HG02840 (cell line): ENCODE measurements around the gene UNC79.

ENCODE experiments used
- ATAC-seq: cut with Tn5 transposase; IDR thresholded peaks from one replicate; pipeline ENCODE4 v1.9.1; 2021; ENCODE audit warnings: mild to moderate bottlenecking, moderate library complexity, moderate number of reproducible peaks; ENCODE audit not compliant: unreplicated experiment, low FRiP score

UNC79 gene

GRCh38 chr14:93702946-93703345 lies 272.2 kb downstream of the UNC79 start:
- ATAC-seq, result no peak

DNA sequence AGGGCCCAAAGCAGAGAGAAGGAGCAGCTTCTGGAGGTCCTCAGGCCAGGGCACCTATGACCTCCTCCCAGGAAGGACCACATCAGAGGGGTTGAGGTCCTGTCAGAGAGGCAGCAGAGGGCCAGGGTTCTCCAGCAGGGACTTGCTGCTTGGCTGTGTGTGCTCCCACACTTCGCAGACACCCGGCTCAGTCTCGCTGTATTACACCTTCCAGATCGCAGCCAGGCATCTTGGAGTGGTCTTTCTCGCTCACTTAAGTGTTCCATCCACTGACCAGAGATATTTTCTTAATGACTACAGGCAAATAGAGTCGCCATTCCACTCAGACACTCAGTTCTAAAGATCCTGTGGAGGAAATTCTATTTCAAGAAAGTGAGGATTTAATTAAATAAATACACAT lies 273.2 kb downstream of the UNC79 start:
- ATAC-seq, result no peak

GRCh38 chr14:93705513-93706156 lies 274.9 kb downstream of the UNC79 start:
- ATAC-seq, result no peak

DNA sequence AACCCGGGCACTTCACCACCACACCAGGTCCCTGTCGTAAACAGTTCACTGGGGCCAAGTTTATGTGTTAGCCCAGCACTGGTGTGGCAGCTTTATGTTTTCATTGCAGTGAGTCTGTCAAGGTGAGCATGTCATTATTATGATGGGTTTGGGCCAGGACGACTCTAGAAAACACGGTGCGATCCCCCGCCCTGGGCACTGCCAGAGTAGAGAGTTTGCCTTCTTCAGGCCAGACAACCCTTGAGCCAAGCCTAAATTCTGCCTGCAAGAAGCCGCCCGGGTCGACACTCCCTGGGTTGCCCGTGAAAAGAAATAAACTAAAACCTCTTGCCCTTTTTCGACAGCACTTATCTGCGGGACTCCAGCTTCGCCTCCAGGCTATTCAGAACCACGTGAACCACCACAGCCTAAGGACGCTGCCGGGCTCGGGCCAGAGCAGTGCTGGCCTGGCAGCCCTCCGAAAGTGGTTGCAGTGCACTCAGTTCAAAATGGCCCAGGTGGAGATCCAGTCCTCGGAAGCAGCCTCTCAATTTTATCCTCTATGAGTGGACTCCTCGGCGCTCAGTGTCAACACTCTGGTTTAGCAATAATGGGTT lies 275.7 kb downstream of the UNC79 start:
- ATAC-seq, result no peak

- no peak for ATAC-seq
Measured at GRCh38 chr14:93707475-93707874, 276.7 kb downstream of the UNC79 start.

- ATAC-seq, result no peak
Measured at GRCh38 chr14:93708311-93708734, 277.6 kb downstream of the UNC79 start.

DNA sequence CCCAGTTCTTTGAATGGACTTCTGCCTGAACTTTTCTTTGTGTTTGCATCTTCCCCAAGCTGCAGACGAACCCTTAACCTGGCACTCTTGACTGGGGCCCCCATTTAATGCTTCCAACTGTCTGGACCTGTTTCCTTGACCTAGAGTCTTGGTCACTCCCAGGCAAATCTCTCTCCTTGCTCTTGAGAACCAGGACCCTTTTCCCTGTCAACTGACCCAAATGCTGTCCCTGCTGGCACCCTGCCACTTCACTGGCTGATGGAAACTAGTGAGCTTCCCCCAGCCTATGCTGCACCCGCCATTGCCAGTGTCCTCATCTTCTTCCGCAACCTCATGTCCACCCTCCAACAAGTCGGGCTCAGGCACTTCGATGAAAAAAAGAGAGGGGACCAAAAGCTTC lies 278.1 kb downstream of the UNC79 start:
- ATAC-seq, result no peak

DNA sequence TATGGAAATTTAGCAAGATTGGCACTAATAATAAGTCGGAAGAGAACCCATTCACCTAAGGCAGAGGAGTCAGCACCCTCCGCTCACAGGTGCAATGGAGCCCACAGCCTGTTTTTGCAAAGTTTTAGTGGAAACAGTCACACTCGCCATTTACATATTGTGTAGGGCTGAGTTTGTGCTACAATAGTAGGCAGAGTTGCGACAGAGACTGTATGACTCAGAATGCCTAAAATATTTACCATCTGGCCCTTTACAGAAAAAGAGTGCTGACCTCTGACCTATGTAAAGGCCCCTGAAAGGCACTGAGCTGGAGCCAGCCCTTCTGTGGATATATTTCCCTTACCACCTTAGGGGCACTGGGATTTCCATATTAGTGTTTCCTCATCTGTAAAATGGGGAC lies 278.5 kb downstream of the UNC79 start:
- no peak for ATAC-seq

DNA sequence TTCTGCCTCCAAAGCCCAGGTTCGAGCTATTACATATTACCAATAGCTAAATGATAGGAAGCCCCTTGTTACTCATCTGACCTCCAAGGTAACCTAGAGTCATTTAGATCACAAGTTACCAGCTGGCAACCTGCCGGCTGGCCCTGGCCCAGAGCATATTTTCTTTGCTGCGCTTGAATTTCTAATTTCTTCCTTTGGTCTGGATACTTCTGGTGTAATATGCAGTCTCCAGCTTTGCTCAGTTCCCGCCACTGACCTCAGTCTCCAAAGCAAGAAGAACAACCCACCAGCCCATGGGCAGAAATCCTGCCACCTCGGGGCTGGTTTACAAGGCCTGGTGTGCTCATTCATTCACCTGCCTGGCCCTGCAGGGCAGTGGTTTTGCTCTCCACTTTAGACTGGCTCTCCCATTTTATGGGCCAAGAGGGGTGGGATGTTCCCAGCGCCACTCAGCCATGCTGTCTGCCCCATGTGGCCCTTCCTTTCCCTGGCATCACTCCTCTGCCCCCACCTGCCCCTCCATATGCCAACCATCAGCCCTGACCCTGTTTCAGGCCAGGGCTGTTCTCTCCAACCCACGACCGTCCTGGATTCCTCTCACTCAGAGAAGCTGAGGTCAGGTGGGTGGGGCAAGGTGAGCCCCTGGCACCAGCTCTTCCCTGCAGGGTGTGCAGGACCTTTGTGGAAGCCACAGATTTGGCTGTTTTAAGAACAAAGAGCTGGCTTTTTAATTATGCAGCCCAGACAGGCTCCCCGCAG lies 281.5 kb downstream of the UNC79 start:
- ATAC-seq, result no peak

GRCh38 chr14:93712838-93713724 lies 282.3 kb downstream of the UNC79 start:
- ATAC-seq, result no peak

- no peak for ATAC-seq
Measured at GRCh38 chr14:93713726-93714405, 283.1 kb downstream of the UNC79 start.

GRCh38 chr14:93714605-93715004 lies 283.9 kb downstream of the UNC79 start:
- ATAC-seq, result no peak

DNA sequence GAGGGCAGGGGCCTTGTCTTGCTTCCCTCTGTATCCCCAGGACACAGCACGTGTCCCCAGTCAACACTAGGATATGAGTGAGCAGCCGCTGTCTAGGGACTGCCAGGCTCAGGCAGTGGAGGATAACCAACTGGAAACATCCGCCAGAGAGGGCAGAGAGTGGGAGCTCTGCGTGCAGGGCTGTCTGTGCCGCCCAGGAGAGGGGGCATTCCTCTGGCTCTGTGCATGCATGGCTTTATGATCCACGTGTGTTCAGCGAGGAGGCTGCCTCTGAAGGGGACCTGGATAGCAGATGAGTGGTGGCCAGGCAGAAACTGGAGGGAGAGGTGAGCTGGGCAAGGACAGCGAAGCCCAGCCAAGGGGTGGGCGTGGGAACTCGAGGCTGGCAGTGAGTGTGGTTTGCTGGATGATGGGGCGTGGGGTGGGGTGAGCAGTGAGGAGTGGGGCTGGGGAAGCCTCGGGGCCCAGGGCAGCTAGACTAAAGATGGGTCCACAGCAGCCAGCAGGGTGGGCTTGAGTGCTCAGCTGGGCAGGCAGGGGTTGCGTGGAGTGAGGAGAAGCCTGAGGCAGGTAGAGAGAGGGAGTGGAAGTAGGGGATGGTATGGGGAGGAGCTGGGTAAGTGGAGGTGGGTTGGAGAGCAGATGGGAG lies 284.7 kb downstream of the UNC79 start:
- ATAC-seq, result no peak

- no peak for ATAC-seq
Measured at GRCh38 chr14:93716002-93716745, 285.4 kb downstream of the UNC79 start.

- no peak for ATAC-seq
Measured at GRCh38 chr14:93716746-93717667, 286.3 kb downstream of the UNC79 start.

DNA sequence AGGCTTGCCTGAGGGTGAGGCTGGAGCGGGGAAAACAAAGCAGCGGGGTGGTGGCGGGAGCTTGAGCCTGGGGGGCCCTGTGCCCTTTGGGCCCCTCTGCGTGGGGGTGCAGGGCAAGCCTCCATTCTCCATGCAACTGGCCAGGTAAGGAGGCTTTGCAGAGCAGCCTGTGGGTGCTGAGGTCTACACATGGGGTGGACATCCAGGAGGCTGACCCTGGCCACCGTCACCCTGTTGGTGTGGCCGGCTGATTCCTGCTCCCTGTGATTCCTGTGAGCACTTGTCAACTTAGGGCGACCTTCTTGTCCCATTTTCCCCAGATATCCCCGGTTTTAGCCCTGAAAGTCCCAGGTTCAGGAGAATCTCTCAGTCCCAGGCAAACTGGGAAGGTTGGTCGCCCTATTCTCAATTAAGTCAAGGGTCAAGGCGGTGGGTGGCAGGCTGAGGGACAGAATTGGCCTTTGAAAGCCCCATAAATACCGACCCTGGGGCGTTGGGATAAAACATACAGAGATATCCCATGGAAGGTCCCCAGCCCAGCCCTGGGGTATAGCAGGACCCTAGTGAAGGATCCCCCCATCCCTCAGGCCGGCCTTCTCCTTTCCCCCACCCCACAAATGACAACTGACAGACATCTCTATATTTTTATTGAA lies 287.1 kb downstream of the UNC79 start:
- no peak for ATAC-seq

- no peak for ATAC-seq
Measured at GRCh38 chr14:93719256-93719655, 288.5 kb downstream of the UNC79 start.
